Activated CD8-positive, alpha-beta memory T cell treated with anti-CD3 and anti-CD28 coated beads for 48 hours (primary cell): Measurements from ENCODE around the gene NKPD1.
A peak's percentile ranks its signal among the peaks of the same experiment; 100 is the strongest.

Experiments
- DNase-seq, 3 experiments: peaks; one replicate each; pipeline ENCODE4 v3.0.0-alpha.2; 2020; ENCODE audit warnings: low read depth in 2 of 3, low spot score in 2 of 3

The NKPD1 gene, protein sequence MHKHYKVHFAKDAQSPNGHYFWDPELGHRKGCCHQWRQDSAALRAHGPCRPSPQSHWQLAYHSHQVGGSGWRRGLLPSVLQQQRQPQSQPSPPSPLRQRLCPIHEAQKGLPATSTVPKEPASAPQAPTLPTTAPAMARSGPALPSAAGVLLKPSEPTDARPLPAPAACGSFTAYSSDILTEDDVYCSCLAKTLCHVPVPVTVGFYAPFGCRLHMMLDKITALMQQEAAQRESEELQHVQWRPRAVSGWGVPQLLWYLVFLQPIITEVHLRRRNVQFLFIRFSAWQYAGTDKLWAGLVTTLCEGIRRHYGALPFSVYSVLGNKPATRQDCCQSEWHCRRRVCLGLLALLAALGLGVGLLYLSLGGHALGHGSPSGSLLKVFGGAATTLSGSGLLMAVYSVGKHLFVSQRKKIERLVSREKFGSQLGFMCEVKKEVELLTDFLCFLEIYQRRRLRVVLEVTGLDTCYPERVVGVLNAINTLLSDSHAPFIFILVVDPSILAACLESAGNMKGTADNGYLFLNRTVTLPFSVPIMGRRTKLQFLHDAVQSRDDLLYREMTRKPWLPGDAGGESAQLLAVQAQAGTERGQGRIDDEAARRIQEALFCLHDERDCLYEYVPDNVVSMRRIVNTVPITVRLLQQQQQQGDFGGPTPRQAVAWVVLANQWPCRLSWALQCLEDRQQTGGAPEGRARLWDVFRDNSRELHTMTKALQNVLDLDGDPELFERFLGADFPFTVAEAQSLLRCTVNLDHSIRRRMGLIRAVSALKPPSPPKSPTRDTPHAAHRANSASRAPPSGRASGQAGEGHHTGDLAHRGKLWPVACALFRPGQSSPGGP

DNA sequence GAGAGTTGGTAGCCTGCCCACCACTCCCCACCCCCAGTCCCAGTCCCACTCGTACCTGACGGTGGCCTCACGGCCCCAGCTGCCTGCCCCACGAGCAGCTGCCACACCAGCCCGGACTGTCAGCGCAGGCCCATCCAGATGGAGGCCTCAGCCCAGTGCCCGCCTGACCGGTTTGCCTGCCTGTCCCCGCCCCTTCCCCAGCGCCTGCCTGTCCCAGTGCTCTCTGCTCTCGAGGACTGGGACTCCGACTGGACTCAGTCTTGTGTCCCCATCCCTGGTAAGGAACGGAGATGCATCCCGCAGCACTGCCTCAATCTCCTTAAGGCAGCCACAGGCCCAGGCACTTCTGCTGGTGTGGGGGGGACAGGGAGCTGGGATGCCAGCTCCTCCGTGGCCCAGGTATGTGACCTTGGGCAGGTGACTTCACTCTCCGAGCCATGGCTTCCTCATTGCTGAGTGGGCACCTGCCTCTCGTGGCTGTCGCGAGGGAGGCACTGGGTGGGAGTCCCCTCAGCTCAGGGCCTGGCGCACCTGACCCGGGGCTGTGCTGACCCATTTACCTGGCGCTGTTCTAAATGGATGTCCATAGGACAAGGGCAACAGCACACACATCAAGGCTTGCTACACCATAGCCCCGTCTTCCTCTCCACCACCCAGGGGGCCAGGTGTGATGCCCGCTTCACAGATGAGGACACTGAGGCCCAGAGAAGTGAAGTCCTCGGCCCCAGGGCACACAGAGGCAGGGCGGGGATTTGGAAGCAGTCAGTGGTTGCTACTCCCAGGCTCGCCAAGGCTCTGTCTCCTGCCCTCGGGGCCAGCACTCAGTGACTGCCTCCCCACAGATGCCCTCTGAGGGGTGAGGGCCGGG is at the start of gene NKPD1:
Gene NKPD1, minus strand, starts transcription at position 113 of the 868 bp plus-strand sequence. CDS start 832 bp downstream, outside the sequence.
- no peak for DNase-seq

DNA sequence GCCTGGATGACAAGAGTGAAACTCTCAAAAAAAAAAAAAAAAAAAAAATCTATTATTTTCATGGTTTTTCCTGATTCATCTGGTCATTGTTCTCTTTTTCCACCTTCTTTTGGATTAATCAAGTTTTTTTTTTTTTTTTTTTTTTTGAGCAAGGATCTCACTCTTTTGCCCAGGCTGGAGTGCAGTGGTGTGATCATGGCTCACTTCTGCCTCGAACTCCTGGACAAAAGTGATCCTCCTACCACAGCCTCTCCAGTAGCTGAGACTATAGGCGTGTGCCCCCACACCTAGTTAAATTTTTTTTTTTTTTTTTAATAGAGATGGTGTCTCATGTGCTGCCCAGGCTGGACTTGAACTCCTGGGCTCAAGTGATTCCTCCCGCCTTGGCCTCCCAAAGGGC is 45.5 kb upstream of the NKPD1 start:
- DNase-seq: no peak

DNA sequence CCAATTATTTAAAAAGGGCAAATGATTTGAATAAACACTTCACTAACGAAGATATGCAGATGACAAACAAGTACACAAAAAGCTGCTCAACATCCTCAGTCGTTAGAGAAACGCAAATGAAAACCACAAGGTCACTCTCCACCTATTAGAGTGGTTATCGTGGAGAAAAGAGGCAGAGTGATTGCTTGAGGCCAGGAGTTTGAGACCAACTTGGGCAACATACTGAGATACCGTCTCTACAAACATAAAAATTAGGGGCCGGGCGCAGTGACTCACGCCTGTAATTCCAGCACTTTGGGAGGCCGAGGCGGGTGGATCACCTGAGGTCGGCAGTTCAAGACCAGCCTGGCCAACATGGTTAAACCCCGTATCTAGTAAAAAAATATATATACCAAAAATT is 45.0 kb upstream of the NKPD1 start:
- no peak for DNase-seq

DNA sequence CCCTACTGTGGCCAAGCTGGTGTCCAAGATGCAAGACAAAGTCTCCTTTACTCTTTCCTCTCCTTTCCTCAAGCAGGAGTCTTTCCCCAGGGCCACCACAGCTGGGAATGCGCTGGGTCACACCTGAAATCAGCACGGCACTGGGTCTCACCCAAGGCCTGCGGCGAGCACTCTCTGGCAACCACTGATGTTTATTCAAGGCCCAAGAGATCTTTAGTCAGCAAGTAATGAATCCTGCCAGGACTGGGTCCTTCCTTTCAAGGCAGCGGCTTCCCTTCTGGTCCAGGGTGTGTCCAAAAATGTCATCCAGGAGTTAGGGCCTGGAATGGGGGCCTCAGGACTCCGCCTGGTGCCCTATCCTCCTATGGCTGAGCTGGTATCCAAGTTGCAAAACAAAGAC is 41.9 kb upstream of the NKPD1 start:
- no peak for DNase-seq

DNA sequence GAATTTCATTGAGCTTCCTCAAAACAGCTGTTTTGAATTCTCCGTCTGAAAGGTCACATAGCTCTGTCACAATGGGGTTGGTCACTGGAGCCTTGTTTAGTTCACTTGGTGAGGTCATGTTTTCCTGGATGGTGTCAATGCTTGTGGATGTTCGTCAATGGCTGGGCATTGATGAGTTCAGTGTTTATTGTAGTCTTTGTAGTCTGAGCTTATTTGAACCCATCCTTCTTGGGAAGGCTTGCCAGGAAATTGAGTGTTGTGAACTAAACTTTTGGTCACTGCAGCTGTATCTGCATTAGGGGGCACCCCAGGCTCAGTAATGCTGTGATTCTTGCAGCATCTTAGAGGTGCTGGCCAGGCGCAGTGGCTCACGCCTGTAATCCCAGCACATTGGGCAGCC is 39.8 kb upstream of the NKPD1 start:
- no peak for DNase-seq

GRCh38 chr19:45195764-45196163 is 35.0 kb upstream of the NKPD1 start:
- DNase-seq: no peak

- no peak for DNase-seq
Measured at GRCh38 chr19:45191375-45191774, 30.6 kb upstream of the NKPD1 start.

GRCh38 chr19:45189971-45190370 is 29.2 kb upstream of the NKPD1 start:
- DNase-seq: no peak

- no peak for DNase-seq
Measured at GRCh38 chr19:45187421-45188100, 26.8 kb upstream of the NKPD1 start.

DNA sequence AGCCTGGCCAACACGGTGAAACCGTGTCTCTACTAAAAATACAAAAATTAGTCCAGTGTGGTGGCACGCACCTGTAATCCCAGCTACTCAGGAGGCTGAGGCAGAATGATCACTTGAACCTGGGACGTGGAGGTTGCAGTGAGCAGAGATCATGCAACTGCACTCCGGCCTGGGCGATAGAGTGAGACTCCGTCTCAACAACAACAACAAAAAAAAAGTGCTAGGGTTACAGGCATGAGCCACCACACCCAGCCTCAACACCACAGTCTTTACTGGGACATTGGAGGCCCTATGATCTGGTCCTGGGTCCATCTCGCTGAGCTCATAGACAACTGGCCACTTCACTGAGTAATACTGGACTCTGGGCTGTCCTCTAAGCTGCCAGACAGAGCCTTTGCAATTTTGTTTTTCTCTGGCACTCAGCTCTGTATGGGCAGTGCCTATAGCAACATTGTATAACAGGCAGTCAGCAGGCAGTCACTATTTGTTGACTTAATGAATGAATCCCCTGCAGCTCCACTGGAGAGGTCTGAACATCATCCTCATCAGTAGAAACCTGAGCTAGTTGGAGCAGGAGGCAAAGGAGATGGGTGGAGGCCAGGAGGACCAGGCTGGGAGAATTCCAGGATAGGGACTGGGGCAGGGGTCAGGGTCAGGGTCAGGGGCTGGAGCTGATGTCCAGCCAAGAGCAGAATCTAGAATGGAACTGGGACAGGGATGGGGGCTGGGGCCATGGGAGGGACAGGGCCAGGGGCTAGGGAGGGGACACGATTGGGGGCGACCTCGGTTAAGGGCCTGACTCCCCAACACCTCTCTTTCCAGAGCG is 25.9 kb upstream of the NKPD1 start:
- no peak for DNase-seq

DNA sequence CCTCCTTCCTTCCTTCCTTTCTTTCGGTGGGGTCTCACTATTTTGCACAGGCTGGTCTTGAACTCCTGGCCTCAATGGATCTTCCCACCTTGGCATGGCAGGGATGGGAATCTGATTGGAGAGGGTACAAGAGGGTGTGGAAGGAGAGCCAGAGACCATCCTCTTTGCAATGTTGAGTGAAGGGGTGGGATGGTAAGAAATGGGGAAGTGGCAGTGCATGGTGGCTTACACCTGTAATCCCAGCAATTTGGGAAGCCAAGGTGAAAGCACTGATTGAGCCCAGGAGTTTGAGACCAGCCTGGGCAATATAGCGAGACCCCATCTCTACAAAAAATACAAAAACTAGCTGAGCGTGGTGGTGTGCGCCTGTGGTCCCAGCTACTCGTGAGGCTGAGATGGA is 23.3 kb upstream of the NKPD1 start:
- DNase-seq: no peak

DNA sequence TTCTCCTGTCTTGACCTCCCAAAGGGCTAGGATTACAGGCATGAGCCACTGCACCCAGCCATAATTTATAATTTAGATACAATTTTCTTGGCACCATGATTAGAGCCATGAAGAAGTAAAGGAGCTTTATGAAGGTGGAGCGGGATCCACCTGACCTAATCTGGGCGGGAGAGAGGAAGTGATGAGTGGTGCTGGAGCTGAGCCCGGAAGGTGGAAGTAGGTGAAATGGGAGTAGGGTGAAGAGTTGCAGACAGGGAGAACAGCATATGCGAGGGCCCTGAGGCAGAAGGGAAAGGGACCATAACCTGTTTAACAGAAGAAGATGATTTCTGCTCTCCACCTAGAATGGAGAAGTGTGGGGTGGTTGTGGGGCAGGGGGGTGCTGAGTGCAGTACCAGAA is 22.0 kb upstream of the NKPD1 start:
- no peak for DNase-seq

DNA sequence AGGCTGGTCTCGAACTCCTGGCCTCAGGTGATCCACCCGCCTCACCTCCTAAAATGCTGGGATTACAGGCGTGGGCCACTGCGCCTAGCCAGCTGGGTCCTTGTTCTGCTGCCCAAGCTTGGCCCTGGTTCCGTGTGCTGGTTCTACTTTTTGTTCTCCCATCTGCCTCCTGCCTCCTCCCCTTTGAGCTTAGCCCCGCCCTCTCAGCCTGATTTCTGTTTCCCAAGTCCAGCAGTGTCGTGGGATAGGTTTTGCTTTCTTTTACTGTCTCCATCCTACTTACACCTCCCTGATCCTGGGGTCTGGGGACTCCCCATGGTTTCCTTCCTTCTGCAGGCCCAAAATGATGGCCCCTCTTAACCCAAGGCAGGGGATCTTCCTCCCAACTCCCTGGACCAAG is 20.2 kb upstream of the NKPD1 start:
- no peak for DNase-seq

- no peak for DNase-seq
Measured at GRCh38 chr19:45179892-45180370, 19.1 kb upstream of the NKPD1 start.

GRCh38 chr19:45179072-45179891 is 18.5 kb upstream of the NKPD1 start:
- DNase-seq: no peak

- peak; percentile 92 to 99 (median 96) for DNase-seq
Measured at GRCh38 chr19:45178262-45179071, 17.7 kb upstream of the NKPD1 start, which contains the start of gene BLOC1S3. BLOC1S3 (plus strand) TSS chr19:45178784; CDS start chr19:45179297, 513 bp downstream.

DNA sequence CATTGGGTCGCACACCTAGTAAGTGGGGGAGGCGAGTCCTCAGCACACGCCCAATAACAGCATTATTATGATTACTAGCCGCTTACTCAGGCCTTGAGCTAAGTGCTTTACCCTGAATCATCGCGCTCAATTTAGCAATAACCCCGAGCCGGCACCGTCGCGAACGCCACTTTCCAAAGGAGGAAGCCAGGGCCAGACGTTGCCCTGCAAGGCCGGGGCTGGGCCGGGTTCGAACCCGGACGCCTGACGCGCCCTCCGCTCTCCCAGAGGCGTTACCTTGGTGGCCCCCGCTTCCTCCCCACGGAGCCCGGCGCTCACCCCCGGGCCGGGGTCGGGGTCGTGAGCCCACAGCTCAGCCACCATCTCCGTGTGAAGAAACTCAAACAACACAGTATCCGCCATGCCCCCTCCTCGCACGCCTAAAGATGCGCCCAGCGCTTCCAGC is 17.1 kb upstream of the NKPD1 start, which contains the start of gene TRAPPC6A:
Gene TRAPPC6A, minus strand, starts transcription at position 421 of the 445 bp plus-strand sequence. Its CDS starts 19 bp downstream, at position 402.
- DNase-seq: no peak
